HG02943 (cell line): ENCODE results near the gene BCLAF3.

ENCODE experiments used
- ATAC-seq: cut with Tn5 transposase; IDR thresholded peaks from one replicate; pipeline ENCODE4 v1.9.1; 2021; ENCODE audit warnings: mild to moderate bottlenecking, low read depth, moderate library complexity; ENCODE audit not compliant: unreplicated experiment

BCLAF3 gene

GRCh38 chrX:19972984-19973383 lies 17.9 kb downstream of the BCLAF3 start:
- ATAC-seq, result no peak

GRCh38 chrX:19968276-19968675 lies 22.6 kb downstream of the BCLAF3 start:
- ATAC-seq, result no peak

- ATAC-seq, result no peak
Observed at GRCh38 chrX:19966056-19966455, 24.8 kb downstream of the BCLAF3 start.

- ATAC-seq, result no peak
Observed at GRCh38 chrX:19964017-19964710, 26.7 kb downstream of the BCLAF3 start.

- ATAC-seq, result no peak
Observed at GRCh38 chrX:19960913-19961312, 29.9 kb downstream of the BCLAF3 start.

GRCh38 chrX:19958552-19959486 lies 32.0 kb downstream of the BCLAF3 start:
- no peak for ATAC-seq

GRCh38 chrX:19956923-19957322 lies 33.9 kb downstream of the BCLAF3 start:
- no peak for ATAC-seq

- no peak for ATAC-seq
Observed at GRCh38 chrX:19956306-19956705, 34.6 kb downstream of the BCLAF3 start.

- no peak for ATAC-seq
Observed at GRCh38 chrX:19955306-19955705, 35.6 kb downstream of the BCLAF3 start.

GRCh38 chrX:19954335-19955096 lies 36.3 kb downstream of the BCLAF3 start:
- ATAC-seq, result no peak

- ATAC-seq, result no peak
Observed at GRCh38 chrX:19953145-19953544, 37.7 kb downstream of the BCLAF3 start.

- ATAC-seq, result no peak
Observed at GRCh38 chrX:19949340-19949739, 41.5 kb downstream of the BCLAF3 start.

GRCh38 chrX:19947612-19948011 lies 43.2 kb downstream of the BCLAF3 start:
- ATAC-seq, result no peak
